Measurements from ENCODE around the gene DAB2IP.
"Not testable (repeated sequence)": the region's sequence is repeated elsewhere in the genome, so short reads cannot be mapped to it uniquely, and the experiment has no call there.

The DAB2IP gene

DNA sequence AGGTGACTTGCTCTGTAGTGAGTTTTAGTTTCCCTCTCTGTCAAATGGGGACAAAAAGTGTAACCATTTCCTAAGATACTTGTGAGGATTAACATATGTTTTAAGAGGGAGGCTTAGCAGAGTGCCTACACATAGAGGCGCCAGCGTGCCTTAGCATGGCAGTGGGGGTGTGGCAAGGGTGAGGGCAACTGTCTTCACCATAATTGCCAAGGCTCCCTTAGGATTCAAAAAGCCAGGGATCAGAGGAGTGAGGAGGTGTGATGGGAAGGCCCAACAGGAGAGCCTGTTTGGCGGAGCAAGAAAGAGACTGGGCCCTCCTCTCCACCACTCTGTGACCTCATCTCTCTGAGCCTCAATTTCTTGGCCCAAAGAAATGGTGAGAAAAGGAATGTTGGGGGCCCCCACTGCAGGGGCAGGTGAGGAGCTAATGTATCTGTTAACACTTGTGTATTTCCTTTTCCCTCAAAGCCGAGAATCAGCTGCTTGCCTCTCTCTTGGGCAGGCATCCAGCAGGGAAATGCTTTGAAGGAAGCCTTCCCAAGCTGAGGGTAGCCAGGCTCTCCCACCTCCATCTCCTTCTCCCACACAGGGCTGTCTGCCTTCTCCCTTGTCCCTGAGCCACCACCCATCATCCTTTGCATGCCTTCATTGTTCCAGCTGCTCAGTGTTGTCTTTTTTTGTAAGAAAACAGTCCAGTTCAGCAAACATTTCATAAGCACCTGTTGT lies 76.0 kb downstream of the DAB2IP start:
- DNase-seq (ENCODE audit: low read depth), result no peak

DNA sequence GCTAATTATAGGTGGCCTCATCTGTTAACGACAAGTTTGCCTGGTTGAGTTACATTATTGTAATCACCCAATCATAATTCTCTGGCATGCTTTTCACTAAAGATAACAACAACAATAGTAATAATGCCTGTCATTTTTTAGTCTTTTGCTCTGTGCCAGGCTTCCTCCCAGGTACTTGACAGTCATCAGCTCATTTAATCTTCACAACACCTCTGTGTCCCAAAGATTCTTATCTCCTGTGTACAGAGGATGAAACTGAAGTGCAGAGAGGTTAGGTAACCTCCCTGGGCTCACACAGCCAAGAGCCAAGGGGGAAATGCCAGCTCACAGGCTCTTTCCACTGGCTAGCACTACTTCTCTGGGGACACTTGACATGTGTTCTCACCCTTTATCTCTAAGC lies 77.5 kb downstream of the DAB2IP start:
- DNase-seq (ENCODE audit: low read depth), result no peak

DNA sequence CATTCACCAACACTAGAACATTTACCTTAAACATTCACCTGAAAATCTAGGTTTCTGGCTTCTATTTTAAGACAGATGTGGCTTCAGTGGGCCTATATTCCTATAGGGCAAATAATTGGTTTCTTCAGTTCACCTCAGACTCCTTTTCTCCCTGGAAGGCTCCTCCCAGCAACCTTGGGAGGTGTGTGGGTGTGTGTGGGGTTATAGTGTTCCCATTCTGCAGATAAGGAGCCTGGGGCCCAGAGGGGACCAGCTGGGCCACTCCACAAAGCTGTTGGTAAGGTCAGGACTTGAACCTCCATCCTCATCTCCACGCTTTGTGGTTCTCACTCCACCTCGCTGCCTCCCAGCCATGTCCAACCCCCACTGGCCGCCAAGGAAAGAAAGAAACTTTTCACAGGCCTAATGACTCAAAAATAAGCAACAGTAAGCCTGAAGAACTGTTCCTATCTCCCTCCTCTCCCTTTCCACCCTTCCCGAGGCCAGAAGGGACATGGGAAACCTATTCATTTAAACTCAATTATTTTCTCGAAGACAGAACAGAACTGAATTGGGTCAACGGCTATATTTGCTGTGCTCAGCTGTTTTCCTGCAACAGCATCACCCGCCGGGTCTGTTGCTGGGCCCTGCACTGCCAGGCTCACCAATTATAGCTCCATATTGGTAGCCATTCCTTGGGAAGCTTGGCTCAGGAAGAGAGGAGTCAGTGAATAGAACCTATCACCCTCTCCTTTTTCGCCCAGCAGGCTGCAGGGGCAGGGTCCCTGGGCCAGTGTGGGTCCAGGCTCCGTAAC lies 78.5 kb downstream of the DAB2IP start:
- DNase-seq (ENCODE audit: low read depth), result no peak

DNA sequence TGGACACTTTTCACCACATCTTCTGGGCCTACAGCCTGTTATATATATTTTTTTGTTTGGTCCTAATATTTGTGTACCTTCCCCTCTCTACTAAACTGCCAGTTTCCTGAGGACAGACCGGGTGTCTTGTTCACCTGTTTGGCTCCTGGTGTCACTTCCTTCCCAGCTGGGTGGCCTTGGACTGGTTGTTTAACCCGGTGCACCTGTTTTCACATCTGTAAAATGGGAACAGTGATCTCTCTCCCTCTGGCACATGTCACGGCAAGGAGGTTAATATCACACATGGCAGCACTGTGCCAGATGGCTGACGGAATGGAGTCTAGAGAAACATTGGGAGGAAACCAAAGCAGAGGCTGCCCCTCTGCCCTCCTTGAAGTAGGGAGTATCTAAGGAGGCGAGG lies 79.7 kb downstream of the DAB2IP start:
- DNase-seq (ENCODE audit: low read depth), result no peak

DNA sequence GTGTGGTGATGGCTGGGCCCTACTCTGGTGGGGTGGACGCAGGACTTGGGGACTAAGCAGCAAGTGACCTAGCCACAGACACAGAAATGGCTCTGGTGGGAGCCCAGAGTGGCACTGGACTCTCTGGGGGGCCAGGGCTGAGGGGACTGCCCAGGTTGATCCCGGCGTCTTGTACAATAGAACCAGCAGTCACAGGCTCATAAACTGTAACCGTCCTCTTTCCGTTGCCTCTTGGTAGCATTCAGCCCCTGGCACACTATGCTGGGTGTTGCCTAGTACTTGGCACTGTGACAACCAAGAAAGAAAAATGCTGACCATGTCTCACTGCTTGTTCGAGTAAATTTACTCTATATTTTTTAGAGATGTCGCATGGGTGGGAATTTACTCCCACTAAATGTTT lies 80.5 kb downstream of the DAB2IP start:
- DNase-seq (ENCODE audit: low read depth), result no peak

DNA sequence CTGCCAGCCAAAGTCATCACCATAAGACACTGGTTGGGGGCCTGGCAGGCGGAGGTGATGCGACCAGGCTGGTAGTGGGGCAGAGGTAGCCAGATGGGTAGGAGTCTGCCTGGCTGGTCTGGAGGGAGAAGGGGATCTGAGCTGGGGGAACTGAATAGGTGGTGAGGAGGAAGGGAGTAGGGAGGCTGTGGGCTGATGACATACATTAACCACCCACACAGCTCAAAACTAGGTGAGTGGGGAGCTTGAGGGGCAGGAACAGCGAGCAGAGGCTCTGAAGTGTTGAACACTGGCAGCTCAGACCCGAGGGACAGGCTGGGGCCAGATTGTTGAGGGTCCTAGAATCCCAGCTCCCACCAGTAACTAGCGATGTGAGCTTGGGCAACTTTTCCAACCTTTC lies 81.0 kb downstream of the DAB2IP start:
- DNase-seq (ENCODE audit: low read depth), result no peak

DNA sequence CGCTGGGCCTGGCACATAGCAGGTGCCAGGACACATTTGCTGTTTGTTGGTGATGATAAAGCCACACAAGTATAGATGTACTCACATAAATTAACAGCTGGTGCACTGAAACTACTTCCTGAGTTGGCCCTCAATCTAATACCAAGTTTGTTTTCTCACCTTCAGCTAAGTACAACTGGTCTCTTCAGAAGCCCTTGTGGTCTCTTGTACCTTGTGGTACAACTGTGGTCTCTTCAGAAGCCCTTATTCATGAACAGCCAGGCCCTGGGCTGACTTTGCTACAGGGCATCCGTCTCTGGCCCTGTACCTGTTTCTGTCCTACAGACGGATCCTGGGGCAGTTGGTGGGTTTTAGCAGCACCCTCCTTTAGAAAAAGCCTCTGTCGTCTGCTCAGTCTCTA lies 81.5 kb downstream of the DAB2IP start:
- DNase-seq (ENCODE audit: low read depth), result no peak

DNA sequence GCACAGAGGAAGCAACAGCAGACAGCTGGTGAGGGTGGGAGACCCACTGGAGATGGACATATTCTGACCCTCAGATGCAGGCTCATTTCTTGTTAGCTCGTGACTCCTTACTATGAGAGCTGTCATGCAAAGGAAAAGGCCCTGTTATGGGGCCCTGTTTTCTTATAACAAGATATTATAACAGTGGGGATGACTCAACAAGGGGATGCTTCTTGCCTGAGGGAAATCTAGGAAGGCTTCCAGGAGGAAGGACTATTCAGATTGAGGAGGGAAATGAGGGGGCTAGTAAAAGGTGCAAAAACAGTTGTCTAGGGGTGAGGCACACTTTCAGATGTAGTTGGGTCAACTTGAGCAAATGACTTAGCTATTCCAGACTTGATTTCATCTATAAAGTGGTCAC lies 83.0 kb downstream of the DAB2IP start:
- DNase-seq (ENCODE audit: low read depth), result no peak

DNA sequence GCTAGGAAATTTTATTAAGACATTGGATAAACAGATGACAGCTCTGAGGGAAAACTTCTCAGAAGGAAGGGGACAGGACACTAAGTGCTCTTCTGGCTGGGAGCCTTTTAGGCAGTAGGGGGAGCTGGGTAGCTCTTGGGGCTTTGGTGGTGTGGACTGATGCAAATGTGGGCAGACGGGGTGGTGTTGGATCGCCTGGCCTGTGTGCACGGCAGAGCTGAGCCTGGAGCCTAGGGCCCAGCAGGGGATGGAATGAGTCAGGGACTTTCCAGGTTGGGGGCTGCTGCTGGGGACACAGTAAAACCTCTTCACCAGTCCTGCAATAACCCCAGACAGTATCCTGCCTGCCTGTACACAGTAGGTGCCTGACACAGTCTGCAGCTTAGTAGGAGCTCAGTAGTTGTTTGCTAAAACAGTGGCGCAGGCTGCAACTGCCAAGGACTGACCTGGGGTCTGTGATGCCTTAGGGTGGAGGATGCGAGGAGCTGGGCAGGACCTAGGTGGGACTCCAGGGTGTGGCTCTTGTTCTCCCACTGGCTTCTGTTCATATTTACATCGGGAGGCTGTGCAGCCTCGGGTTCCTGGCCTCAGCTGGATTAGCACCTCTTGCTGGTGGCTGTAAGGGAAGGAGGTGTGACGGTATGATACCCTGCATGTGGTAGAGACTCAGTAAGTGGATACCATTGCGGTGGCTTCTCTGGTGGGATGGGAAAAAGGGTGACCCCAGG lies 83.8 kb downstream of the DAB2IP start:
- DNase-seq (ENCODE audit: low read depth), result no peak

DNA sequence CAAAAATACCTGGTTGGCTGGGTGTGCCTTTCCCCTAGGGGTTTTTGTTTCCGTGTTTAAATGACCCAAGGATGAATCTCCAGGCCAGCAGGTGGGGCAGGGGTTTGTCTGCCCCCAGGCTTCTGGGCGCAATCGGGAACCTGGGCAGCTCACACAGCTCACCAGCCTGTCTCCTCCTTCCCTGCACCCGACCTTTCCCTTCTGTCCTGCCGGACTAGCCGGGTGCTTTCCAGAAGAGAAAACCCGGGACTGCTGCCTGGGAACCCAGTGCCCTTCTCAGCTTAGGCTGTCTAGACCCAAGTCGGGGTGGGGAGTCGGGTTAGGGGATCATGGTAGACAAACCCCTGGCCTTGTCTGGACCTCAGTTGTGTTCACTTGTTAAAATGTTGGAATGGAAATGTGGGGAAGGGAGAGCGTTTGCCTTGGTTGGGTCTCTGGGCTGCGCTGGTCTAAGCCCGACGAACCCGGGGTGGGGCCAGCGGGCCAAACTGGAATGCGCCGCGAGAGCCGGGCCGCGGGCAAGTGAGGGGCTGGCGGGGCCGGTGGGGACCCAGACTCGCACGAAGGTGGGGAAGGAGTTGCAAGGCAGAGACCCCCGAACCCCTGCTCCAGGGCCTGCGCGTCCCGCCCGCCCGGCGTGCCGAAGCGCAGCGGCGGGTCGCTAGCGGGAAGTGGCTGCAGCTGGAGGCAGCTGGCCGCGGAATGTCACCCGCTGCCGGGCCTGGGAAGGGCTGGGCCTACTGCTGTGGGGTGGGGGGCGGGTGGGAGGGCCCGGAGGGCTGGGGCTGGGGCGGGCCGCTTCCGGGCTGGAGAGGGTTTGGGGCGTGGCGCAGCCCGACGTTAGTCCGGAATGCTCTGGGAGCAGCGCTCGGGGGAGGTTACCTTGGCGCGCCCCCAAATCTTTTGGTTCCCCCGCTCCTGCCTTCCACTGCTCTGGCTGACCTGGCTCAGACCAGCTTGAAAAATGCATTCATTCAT lies 84.6 kb downstream of the DAB2IP start:
- no peak for DNase-seq (ENCODE audit: low read depth)

DNA sequence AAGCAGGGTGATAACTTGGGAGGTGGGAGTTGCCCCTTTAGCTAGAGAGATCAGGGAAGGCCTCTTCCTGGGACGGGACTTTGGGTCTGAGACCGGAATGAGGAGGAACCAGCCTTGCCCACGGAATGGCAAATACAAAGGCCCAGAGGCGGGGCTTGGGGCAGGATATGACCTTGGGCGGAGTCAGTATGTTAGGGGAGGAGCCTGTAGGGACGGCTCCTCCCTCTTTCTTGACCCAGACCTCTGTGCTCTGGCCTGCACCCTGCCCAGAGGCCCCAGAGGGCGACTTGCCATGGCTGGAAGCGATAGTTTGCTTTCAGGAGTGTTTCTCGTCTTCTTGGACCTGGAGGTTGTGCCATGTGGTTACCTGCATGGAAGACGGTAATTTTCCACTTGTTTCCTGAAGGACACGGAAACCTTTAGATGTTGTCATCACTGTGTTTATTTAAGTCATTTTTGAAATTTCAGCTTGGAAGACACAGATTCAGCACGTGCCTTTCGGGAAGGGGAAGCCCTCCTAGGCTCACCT lies 85.6 kb downstream of the DAB2IP start:
- DNase-seq (ENCODE audit: low read depth), result no peak

DNA sequence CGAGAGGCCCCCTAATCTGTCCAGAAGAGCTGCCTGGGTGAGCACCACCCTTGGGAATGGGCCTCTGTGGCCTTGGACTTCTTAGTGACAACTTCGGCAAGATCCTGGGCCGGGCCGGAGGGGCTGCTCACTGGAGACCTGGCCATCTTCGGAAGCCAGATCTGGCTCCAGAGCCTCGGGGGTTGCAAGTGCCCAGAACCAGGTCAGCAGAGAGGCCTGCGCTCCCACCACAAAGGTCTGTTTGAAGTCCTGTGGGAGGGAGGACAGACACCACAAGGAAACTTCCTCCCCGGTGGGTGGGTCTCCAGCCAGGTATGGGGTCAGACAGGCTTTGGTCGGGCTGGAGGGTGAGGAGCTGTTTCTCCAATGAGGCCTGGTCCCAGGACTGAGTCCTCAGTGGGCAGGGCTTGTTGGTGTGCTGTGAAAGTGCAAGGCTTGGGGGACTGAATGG lies 86.1 kb downstream of the DAB2IP start:
- DNase-seq (ENCODE audit: low read depth), result no peak

DNA sequence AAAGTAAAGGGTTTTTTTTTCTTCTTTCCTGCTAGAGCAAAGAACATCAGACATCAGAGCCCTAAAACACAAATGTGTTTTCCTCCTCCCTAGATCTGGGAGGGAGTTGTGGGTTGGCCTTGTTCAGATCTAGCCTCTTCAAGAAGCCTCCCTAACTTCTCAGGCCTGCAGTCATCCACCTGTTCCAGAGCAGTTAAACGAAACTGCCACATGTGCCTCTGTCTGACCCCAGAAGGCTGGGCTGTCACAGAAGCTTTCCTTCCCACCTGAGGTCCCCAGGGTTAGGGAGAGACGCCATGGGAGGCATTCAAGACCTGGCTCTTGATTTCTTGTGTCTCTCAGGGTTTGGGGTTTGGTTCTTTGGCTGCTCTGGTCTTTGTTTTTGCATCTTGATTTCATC lies 87.0 kb downstream of the DAB2IP start:
- DNase-seq (ENCODE audit: low read depth), result no peak

DNA sequence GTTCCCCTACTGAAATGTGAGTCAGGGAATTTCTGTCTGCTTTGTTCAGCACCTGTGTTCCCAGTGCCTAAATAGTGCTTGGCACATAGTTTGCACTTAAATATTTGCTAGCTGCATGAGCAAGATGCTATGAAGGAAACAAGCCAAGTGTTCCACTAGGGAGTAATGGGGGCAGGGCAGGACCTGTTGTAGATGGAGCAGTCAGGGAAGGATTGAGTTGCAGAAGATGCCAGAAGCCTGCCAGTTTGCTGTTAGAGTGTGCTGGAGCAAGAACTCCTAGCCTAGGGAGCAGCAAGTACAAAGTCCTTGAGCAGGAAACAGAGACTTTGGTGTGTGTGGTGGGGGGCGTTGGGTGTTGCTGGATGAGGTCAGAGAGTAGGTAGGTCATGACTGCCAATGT lies 87.5 kb downstream of the DAB2IP start:
- no peak for DNase-seq (ENCODE audit: low read depth)

DNA sequence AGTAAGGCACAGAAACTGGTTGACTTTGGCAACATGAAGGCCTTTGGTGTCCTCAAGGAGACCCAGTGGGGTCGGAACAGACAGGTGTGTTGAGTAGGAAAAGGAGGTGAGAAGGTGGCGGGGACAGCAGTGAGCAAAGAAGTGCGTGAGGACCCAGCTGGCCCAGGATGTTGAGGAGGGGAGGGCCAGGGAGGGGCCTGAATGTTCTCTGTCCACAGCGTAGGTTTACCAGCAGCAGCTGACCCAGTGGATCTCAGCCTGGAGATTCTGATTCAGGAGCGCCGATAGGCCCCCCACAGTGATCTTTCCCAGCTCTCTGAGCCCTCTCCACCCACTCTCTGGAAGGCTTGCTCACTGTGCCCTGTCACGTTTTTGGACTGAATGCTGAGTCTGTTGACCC lies 88.5 kb downstream of the DAB2IP start:
- no peak for DNase-seq (ENCODE audit: low read depth)

DNA sequence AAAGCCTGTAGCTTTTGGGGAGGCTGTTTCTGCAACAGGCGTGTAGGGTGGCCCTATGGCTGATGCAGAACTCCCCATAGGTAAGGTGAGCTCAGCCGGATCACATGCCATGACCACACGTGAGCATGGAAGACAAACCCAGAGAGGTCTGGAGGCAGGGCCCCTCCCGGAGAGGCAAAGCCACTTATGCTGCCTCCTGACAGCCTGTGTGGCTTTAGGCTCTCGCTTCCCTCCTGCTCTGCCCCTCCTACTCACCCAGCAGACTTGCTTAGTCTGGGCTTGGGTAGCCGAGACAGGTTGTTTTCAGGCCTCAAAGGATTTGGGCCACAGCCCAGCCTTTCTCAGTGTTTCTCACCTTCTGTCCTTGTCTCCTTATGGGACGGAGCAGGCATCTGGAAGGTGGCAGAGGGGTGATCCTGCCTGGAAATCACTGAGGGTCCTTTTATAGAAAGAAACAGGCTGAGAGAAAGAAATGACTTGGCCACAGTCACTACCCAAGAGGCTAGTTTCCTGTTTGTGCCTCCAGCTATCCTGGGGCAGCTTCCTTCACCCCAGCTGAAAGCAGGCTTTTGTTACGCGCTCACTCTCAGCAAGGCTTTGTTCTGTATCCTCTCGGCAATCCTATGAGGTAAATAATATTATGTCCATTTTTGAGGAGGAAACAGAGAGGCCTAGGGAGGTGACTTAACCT lies 89.9 kb downstream of the DAB2IP start:
- no peak for DNase-seq (ENCODE audit: low read depth)

DNA sequence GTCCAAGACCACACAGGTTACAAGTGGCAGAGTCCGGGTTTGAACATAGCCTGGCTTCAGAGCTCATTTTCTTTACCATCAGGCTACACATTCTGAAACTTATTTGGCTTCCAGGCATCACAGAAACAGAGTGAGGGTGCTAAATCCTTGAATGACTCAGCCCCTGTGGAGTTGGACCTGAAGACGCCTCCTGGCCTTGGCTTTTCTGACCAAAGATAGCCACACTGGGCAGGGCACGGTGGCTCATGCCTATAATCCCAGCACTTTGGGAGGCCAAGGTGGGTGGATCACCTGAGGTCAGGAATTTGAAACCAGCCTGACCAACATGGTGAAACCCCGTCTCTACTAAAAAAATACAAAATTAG lies 90.5 kb downstream of the DAB2IP start:
- DNase-seq (ENCODE audit: low read depth), result not testable (repeated sequence)

DNA sequence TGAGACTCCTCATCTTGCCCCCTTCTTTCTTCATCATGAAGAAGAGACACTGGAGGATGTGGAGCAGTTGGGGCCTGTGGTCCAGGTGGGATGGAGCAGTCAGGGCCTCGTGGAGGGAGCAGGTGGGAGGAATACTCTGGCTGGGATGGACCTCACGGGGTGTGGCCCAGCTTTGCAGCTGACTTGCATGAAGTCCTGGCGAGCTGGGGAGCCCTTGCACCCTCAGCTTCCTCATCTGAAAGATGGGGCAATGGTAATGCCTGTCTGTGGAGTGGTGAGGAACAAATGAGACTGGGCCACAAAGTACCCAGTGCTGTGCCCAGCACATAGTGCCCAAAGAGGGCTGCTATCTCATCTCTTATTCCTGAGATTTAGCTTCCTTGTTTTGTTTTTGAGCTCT lies 91.5 kb downstream of the DAB2IP start:
- DNase-seq (ENCODE audit: low read depth), result no peak

DNA sequence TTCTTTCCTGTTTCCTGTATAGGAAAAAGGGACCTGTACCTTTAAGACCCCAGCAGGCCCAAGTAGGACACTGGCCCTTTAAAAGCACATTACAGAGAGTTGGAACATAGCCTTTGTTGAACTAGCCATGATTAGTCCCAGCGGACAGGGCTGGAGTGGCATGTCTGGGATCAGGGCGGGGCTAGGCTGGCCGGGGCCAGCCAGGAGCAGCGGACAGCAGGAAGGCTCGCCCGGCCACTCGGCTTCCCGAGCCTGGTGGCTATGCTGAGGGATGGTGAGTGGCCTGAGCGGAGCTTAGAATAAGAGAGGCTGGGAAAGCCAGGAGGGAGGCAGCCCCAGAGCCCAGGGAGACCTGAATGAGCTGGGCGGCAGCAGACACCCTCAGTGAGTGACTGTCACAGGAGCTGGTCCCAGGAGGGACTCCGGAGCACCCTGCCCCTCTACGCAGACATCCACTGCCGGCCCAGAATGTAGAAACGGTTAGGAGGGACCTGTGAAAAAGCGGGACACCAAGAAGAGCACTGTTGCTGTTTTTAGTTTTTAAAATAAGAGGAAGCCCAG lies 92.1 kb downstream of the DAB2IP start:
- DNase-seq (ENCODE audit: low read depth), result no peak

DNA sequence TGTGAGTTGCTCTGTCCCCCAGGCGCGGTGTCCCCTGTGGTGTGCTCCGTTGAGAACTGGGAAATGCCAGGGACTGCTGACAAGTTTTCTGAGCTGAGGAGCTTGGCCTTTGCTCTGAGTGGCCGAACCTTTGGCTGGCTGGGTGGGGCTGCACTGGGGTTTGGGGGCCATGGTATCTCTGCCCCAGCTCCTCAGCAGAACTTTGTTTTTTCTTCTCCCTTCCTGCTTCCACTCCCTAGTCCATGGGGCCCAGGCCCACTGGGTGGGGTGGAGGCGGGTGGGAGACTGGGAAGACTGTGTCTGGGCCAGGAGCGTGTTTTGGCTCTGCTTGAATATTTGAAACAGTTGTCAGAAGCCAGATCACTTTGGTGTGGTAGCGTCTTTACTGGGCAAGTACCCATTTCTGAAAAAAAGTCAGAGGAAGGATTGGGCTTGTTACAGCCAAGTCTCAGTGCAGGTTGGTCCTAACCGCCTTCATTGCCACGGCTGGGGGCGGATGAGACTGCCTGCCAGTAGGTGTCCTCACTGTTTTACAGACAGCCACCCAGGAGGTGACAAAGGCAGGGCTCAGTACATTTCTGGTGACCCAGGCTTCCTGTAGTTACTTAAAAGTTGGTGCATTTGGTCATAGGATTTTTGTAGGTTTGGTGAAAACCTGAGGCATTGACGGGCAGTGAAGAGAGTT lies 92.7 kb downstream of the DAB2IP start:
- DNase-seq (ENCODE audit: low read depth), result no peak

Measured in stimulated activated CD8-positive, alpha-beta memory T cell treated with anti-CD3 and anti-CD28 coated beads, Interleukin-15, amount 100 ng/mL, for 24 hours (primary cell).